Left ventricle myocardium inferior (tissue), 1 donor: ENCODE results near the gene KLF15. TPM values are rescaled to one million over a fixed set of nuclear protein-coding genes. Genes with fewer than 3 reads are reported as not detected.

Source experiments
- DNase-seq: peaks from one replicate; pipeline ENCODE4 v3.0.0-alpha.2; 2020
- H3K27ac ChIP-seq: fragments of 200-600 bp; replicated peaks from 2 replicates; pipeline ENCODE4 v1.8.0; 2021
- H3K27me3 ChIP-seq: fragments of 200-600 bp; 2 replicates; pipeline ENCODE4 v1.8.0; 2021; ENCODE audit warnings: low read depth
- H3K36me3 ChIP-seq: fragments of 200-600 bp; 2 replicates; pipeline ENCODE4 v1.8.0; 2021
- H3K4me1 ChIP-seq: fragments of 200-600 bp; 2 replicates; pipeline ENCODE4 v1.8.0; 2021
- H3K4me3 ChIP-seq: fragments of 200-600 bp; 2 replicates; pipeline ENCODE4 v1.8.0; 2021; ENCODE audit warnings: mild to moderate bottlenecking, moderate library complexity
- H3K9me3 ChIP-seq: fragments of 200-600 bp; replicated peaks from 2 replicates; pipeline ENCODE4 v1.8.0; 2021
- CTCF ChIP-seq: fragments of 200-600 bp; IDR thresholded peaks from 2 replicates; pipeline ENCODE4 v1.8.0; 2021; ENCODE audit warnings: antibody characterized with exemption, mild to moderate bottlenecking, borderline replicate concordance
- intact Hi-C: fragments of 100-400 bp; cut with micrococcal nuclease; formaldehyde crosslinking; loops from one replicate; pipeline ENCODE4 v1.11.0; 2022
- total RNA-seq: library from RNA; stranded (reverse); fragmentation: NEBNext Ultra II Directional; extraction: Animal tissue kit (Norgen Biotek cat#: 25700); gene quantifications from one replicate; pipeline ENCODE4 v1.2.1, GENCODE V29; 2021
- donor health status: DM: no; HTN: yes; CAD: no; lungs with severe emphysema.

The KLF15 gene
- total RNA-seq, 1 donor from 2014 or later: 44.6 TPM

- Histone ChIP-seq H3K36me3 (no peaks in the 10 kb centered on the region), H3K9me3 (peaks cover 8% of the 10 kb centered on the region), H3K4me3 (no peak overlapping the region), H3K4me1 (no peaks in the 10 kb centered on the region), H3K27ac (no peak overlapping the region), H3K27me3 (no peaks in the 10 kb centered on the region)
- no peak for TF ChIP-seq CTCF
- intact Hi-C loops: no loop called here
- no peak for DNase-seq
These were observed 46.4 kb downstream of the KLF15 start for GRCh38 chr3:126310816-126311215.

GRCh38 chr3:126309861-126310655 is 47.1 kb downstream of the KLF15 start:
- intact Hi-C loops: no loop called here
- Histone ChIP-seq H3K4me3 (no peak overlapping the region), H3K9me3 (peaks cover 8% of the 10 kb centered on the region), H3K27ac (no peak overlapping the region), H3K36me3 (no peaks in the 10 kb centered on the region), H3K27me3 (no peaks in the 10 kb centered on the region), H3K4me1 (no peaks in the 10 kb centered on the region)
- no peak for DNase-seq
- no peak for TF ChIP-seq CTCF

- Histone ChIP-seq H3K4me1 (no peaks in the 10 kb centered on the region), H3K27me3 (no peaks in the 10 kb centered on the region), H3K27ac (no peak overlapping the region), H3K4me3 (no peak overlapping the region), H3K36me3 (no peaks in the 10 kb centered on the region), H3K9me3 (peaks cover 13% of the 10 kb centered on the region)
- no peak for TF ChIP-seq CTCF
- intact Hi-C loops: no loop called here
- DNase-seq: no peak
These were observed 48.0 kb downstream of the KLF15 start for GRCh38 chr3:126309165-126309564.

- no peak for TF ChIP-seq CTCF
- intact Hi-C loops: no loop called here
- H3K27me3 ChIP-seq: no peaks in the 10 kb centered on the region
- DNase-seq: no peak
- no peak overlapping the region for H3K27ac ChIP-seq
- no peaks in the 10 kb centered on the region for H3K36me3 ChIP-seq
- no peak overlapping the region for H3K4me3 ChIP-seq
- H3K4me1 ChIP-seq: no peaks in the 10 kb centered on the region
- H3K9me3 ChIP-seq: peaks cover 19% of the 10 kb centered on the region
These were observed 48.6 kb downstream of the KLF15 start for GRCh38 chr3:126308394-126309125.

GRCh38 chr3:126307591-126308393 is 49.4 kb downstream of the KLF15 start:
- H3K36me3 ChIP-seq: no peaks in the 10 kb centered on the region
- peaks cover 27% of the 10 kb centered on the region for H3K9me3 ChIP-seq
- no peaks in the 10 kb centered on the region for H3K4me1 ChIP-seq
- no peak overlapping the region for H3K4me3 ChIP-seq
- no peak for DNase-seq
- no peaks in the 10 kb centered on the region for H3K27me3 ChIP-seq
- intact Hi-C loops: no loop called here
- no peak overlapping the region for H3K27ac ChIP-seq
- no peak for TF ChIP-seq CTCF
